Thyroid gland (tissue), 4 donors: ENCODE results near the gene KRT81. TPM values are rescaled to one million over a fixed set of nuclear protein-coding genes. Genes with fewer than 3 reads are reported as not detected.
A peak's percentile ranks its signal among the peaks of the same experiment; 100 is the strongest.

Experiments used
- DNase-seq, 2 donors: peaks; one replicate each; pipeline ENCODE4 v3.0.0-alpha.2; 2019
- H3K27ac ChIP-seq, 3 donors: fragments of 200-600 bp; sonication (generic); 1 replicate in 2 of 3; 2 replicates in 1 of 3; pipeline ENCODE4 v1.5.1; 2016 to 2019; ENCODE audit warnings: mild to moderate bottlenecking in 1 of 3, moderate library complexity in 1 of 3
- H3K27me3 ChIP-seq: fragments of 200-600 bp; sonication (generic); one replicate; pipeline ENCODE4 v1.5.1; 2019
- H3K36me3 ChIP-seq, 2 donors: fragments of 200-600 bp; sonication (generic); one replicate each; pipeline ENCODE4 v1.5.1; 2016 to 2019
- H3K4me1 ChIP-seq, 2 donors: fragments of 200-600 bp; sonication (generic); one replicate each; pipeline ENCODE4 v1.5.1; 2017 to 2019
- H3K4me3 ChIP-seq, 3 donors: fragments of 200-600 bp; sonication (generic); replicated peaks in 1 of 3; 1 replicate in 2 of 3; 2 replicates in 1 of 3; pipeline ENCODE4 v1.5.1; 2016; ENCODE audit warnings: mild to moderate bottlenecking in 1 of 3
- H3K9me3 ChIP-seq: fragments of 200-600 bp; sonication (generic); one replicate; pipeline ENCODE4 v1.5.1; 2017
- CTCF ChIP-seq, 6 experiments: fragments of 200-600 bp in 3 of 6; fragments of 450-650 bp in 3 of 6; sonication (generic) in 3 of 6; IDR thresholded peaks; one replicate each; pipeline ENCODE4 v1.5.1; 2016 to 2019; ENCODE audit warnings: antibody characterized with exemption in 6 of 6, mild to moderate bottlenecking in 2 of 6, inconsistent platforms in 1 of 6, moderate library complexity in 1 of 6
- POLR2A ChIP-seq, 2 donors: fragments of 450-650 bp; IDR thresholded peaks; one replicate each; pipeline ENCODE4 v1.6.1; 2017; ENCODE audit warnings: antibody characterized with exemption in 2 of 2, mild to moderate bottlenecking in 2 of 2, moderate library complexity in 1 of 2
- WGBS, 2 donors: methylation state at CpG; one replicate each; pipeline ENCODE4 v1.1.5; 2017; 5-methylcytosine and 5-hydroxymethylcytosine counted together
- intact Hi-C: fragments of 100-400 bp; cut with DNase I; formaldehyde crosslinking; loops from one replicate; pipeline ENCODE4 v1.15.1; 2023
- total RNA-seq, 4 donors: library from RNA; depleted of rRNA; stranded (reverse); fragments of >200 nt; gene quantifications; one replicate each; pipeline ENCODE4 v1.2.3, GENCODE V29; 2016

KRT81 gene
- total RNA-seq, 4 donors from 2014 or later: 0.11 to 0.71 TPM; not detected in 2

GRCh38 chr12:52251367-52252051 is 39.8 kb downstream of the KRT81 start:
- peaks cover 31 to 36% of the 10 kb centered on the region in 2 donors for H3K4me1 ChIP-seq
- TF ChIP-seq POLR2A (IDR thresholded peaks at IDR 0.05): no peak
- no peak for TF ChIP-seq CTCF (IDR thresholded peaks at IDR 0.05)
- H3K9me3 ChIP-seq: no peaks in the 10 kb centered on the region
- H3K36me3 ChIP-seq: no peaks in the 10 kb centered on the region
- peak overlapping the region; percentile 9 to 100 (median 94) for H3K27ac ChIP-seq
- no peak for DNase-seq
- H3K27me3 ChIP-seq: no peaks in the 10 kb centered on the region
- no peak overlapping the region for H3K4me3 ChIP-seq
- intact Hi-C loops: no loop called here
- WGBS, 2 donors: 77% methylated on average over 9 of the region's 9 CpGs

- H3K27me3 ChIP-seq: no peaks in the 10 kb centered on the region
- intact Hi-C loops: no loop called here
- 58 to 64% methylated on average over 24 to 52 of the region's 52 CpGs for WGBS, 2 donors
- peaks cover 43 to 48% of the 10 kb centered on the region in 2 donors for H3K4me1 ChIP-seq
- H3K27ac ChIP-seq: peak overlapping the region; percentile 94 to 100 (median 99)
- no peak overlapping the region for H3K4me3 ChIP-seq
- DNase-seq: no peak
- no peaks in the 10 kb centered on the region for H3K9me3 ChIP-seq
- no peaks in the 10 kb centered on the region for H3K36me3 ChIP-seq
- no peak for TF ChIP-seq CTCF (IDR thresholded peaks at IDR 0.05)
- no peak for TF ChIP-seq POLR2A (IDR thresholded peaks at IDR 0.05)
Measured at GRCh38 chr12:52250048-52250990, 41.0 kb downstream of the KRT81 start.

GRCh38 chr12:52249511-52250047 is 41.8 kb downstream of the KRT81 start:
- Histone ChIP-seq H3K4me1 (peaks cover 50 to 55% of the 10 kb centered on the region in 2 donors), H3K4me3 (no peak overlapping the region), H3K27me3 (no peaks in the 10 kb centered on the region), H3K36me3 (no peaks in the 10 kb centered on the region), H3K9me3 (no peaks in the 10 kb centered on the region), H3K27ac (peak overlapping the region; percentile 94 to 100 (median 99))
- 73 to 75% methylated on average over 2 of the region's 2 CpGs for WGBS, 2 donors
- no peak for DNase-seq
- intact Hi-C loops: no loop called here
- TF ChIP-seq POLR2A (IDR thresholded peaks at IDR 0.05) (no peak), CTCF (IDR thresholded peaks at IDR 0.05) (no peak)

GRCh38 chr12:52248541-52249461 is 42.5 kb downstream of the KRT81 start:
- TF ChIP-seq POLR2A (IDR thresholded peaks at IDR 0.05): peak in 1 of 2 donors; percentile 74
- no peak for TF ChIP-seq CTCF (IDR thresholded peaks at IDR 0.05)
- peaks cover 58 to 63% of the 10 kb centered on the region in 2 donors for H3K4me1 ChIP-seq
- H3K4me3 ChIP-seq: no peak overlapping the region
- H3K27ac ChIP-seq: peak overlapping the region; percentile 94 to 100 (median 99)
- intact Hi-C loops: no loop called here
- no peaks in the 10 kb centered on the region for H3K36me3 ChIP-seq
- H3K9me3 ChIP-seq: no peaks in the 10 kb centered on the region
- DNase-seq: peak; percentile 98 to 99
- 63 to 83% methylated on average over 13 to 16 of the region's 18 CpGs for WGBS, 2 donors
- H3K27me3 ChIP-seq: no peaks in the 10 kb centered on the region
